ENCODE results near the gene AADAC. TPM values are rescaled to one million over a fixed set of nuclear protein-coding genes. Genes with fewer than 3 reads are reported as not detected.

Gene AADAC
- total and polyA plus RNA-seq, 11 donors: 3.0 TPM; not detected in 10

GRCh38 chr3:151852074-151852811 lies 38.3 kb downstream of the AADAC start:
- Histone ChIP-seq H3K27me3 (no peaks in the 10 kb centered on the region), H3K4me1 (no peaks in the 10 kb centered on the region), H3K9me3 (peaks cover 0 to 20% (median 3%) of the 10 kb centered on the region in 12 donors), H3K36me3 (no peaks in the 10 kb centered on the region), H3K27ac (no peak overlapping the region), H3K4me3 (no peak overlapping the region)
- WGBS, 4 donors: 82 to 92% (median 85%) methylated on average over 10 to 11 of the region's 11 CpGs
- DNase-seq: no peak
- TF ChIP-seq CTCF (IDR thresholded peaks at IDR 0.05): no peak
- TF ChIP-seq POLR2A (IDR thresholded peaks at IDR 0.05): no peak
- ATAC-seq: no peak
- intact Hi-C loops (cut with DNase I): no loop called here

GRCh38 chr3:151856118-151856517 lies 42.2 kb downstream of the AADAC start:
- no peak for TF ChIP-seq POLR2A (IDR thresholded peaks at IDR 0.05)
- TF ChIP-seq CTCF (IDR thresholded peaks at IDR 0.05): no peak

GRCh38 chr3:151856641-151857040 lies 42.7 kb downstream of the AADAC start:
- Histone ChIP-seq H3K27ac (no peak overlapping the region), H3K4me3 (no peak overlapping the region), H3K4me1 (no peaks in the 10 kb centered on the region), H3K36me3 (no peaks in the 10 kb centered on the region), H3K27me3 (no peaks in the 10 kb centered on the region), H3K9me3 (no peaks in the 10 kb centered on the region)
- WGBS, 4 donors: 93 to 98% (median 95%) methylated on average over 2 of the region's 2 CpGs
- DNase-seq (no peak), ATAC-seq (no peak)
- no peak for TF ChIP-seq POLR2A (IDR thresholded peaks at IDR 0.05)
- TF ChIP-seq CTCF (IDR thresholded peaks at IDR 0.05): no peak
- intact Hi-C loops (cut with DNase I): no loop called here

More at GRCh38 chr3:151856118-151856517, 42.2 kb downstream of the AADAC start:
- no peak for ATAC-seq
- Histone ChIP-seq H3K27me3 (no peaks in the 10 kb centered on the region), H3K27ac (no peak overlapping the region), H3K36me3 (no peaks in the 10 kb centered on the region), H3K9me3 (peaks cover 0 to 3% (median 0%) of the 10 kb centered on the region in 12 donors), H3K4me1 (no peaks in the 10 kb centered on the region), H3K4me3 (no peak overlapping the region)
- intact Hi-C loops (cut with DNase I): no loop called here
- no peak for DNase-seq
- 86 to 98% (median 88%) methylated on average over 3 of the region's 3 CpGs for WGBS, 4 donors

- DNase-seq (no peak), ATAC-seq (no peak)
- Histone ChIP-seq H3K9me3 (no peaks in the 10 kb centered on the region), H3K4me1 (peaks cover 0 to 1% (median 0%) of the 10 kb centered on the region in 12 donors), H3K27me3 (no peaks in the 10 kb centered on the region), H3K36me3 (no peaks in the 10 kb centered on the region), H3K27ac (no peak overlapping the region), H3K4me3 (no peak overlapping the region)
- TF ChIP-seq POLR2A (IDR thresholded peaks at IDR 0.05) (no peak), CTCF (IDR thresholded peaks at IDR 0.05) (no peak)
- intact Hi-C loops (cut with DNase I): no loop called here
- 89 to 93% (median 91%) methylated on average over 2 of the region's 2 CpGs for WGBS, 4 donors
Observed at GRCh38 chr3:151859233-151859673, 45.3 kb downstream of the AADAC start.

All from heart left ventricle (tissue), 16 donors.